Left ventricle myocardium superior (tissue), 1 donor: Measurements from ENCODE around the gene PAXIP1. TPM values are rescaled to one million over a fixed set of nuclear protein-coding genes. Genes with fewer than 3 reads are reported as not detected.

Experiments
- ATAC-seq: fragments of 200-7000 bp; cut with Tn5 transposase; one replicate; pipeline ENCODE4 v1.9.1; 2020; ENCODE audit warnings: mild to moderate bottlenecking, moderate library complexity
- DNase-seq: peaks from one replicate; pipeline ENCODE4 v3.0.0-alpha.2; 2020
- intact Hi-C: fragments of 100-400 bp; cut with micrococcal nuclease; formaldehyde crosslinking; loops from one replicate; pipeline ENCODE4 v1.11.0; 2022
- total RNA-seq: library from RNA; stranded (reverse); fragmentation: NEBNext Ultra II Directional; extraction: Animal tissue kit (Norgen Biotek cat#: 25700); gene quantifications from one replicate; pipeline ENCODE4 v1.2.1, GENCODE V29; 2021
- donor health status: DM: no; HTN: yes; CAD: no; lungs with severe emphysema.

The PAXIP1 gene
- total RNA-seq, 1 donor from 2014 or later: 7.1 TPM

DNA sequence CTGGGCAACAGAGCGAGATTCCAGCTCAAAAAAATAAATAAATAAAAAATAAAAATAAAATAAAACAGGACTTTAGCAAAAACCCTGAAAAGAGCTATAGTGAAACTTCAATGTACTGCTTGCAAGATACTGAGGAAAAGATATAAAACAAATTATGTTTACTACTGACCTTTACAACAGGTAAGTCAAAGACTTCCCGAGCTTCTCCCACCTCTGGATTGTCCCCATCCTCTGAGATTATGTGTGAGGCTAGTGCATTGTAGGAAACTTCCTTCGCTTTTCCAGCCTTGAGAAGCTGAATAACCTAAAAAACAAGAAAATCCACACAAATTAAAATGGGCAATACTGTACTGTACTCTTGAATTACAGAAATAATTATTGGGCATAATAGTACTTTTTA is 4.4 kb downstream of the PAXIP1 start:
- ATAC-seq: no peak
- intact Hi-C loops: no loop called here
- DNase-seq: no peak

GRCh38 chr7:154997840-154998370 is 5.0 kb downstream of the PAXIP1 start:
- DNase-seq: no peak

DNA sequence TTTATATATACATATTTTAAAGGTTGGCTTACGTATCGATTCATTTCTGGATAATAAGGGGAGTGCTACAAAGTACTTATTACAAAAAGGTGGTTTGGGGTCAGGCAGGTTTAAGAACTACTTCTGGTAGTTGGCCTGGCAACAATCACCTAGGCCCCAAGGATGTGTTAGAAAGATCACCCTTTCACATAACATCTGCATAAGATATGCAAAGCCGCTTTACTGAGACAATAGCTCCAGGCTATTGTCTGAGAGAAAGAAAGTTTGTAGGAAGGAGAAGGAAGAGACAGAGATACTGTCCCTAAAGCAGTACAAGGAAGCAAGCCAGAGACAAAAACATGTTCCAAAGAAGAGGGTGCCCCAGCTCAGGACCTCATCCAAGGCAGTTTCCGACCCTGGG is 6.2 kb downstream of the PAXIP1 start:
- DNase-seq (no peak), ATAC-seq (no peak)
- intact Hi-C loops: no loop called here

More at GRCh38 chr7:154997840-154998370, 5.0 kb downstream of the PAXIP1 start:
- ATAC-seq: no peak
- intact Hi-C loops: no loop called here

GRCh38 chr7:154996101-154996500 is 6.8 kb downstream of the PAXIP1 start:
- intact Hi-C loops: no loop called here
- no peak for DNase-seq
- ATAC-seq: no peak

DNA sequence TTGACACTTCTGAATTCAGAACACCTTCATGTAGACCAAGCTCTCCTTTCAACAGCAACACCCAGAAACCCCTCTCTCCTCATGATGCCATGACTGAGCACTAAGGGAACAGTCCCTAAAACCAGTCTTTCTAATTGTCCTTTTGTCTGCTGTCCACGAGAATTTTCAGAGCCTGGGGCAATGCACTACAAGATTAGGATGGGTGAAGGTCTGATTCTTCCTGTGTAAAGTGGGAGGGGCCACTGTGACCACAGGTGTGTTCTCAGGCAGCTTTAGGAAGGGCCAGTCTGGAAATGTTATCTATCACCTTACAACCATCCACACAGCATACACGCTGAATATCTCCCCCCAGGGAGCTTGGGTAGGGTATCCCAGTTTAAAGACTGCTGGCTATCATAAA is 7.9 kb downstream of the PAXIP1 start:
- intact Hi-C loops: no loop called here
- no peak for ATAC-seq
- no peak for DNase-seq

- intact Hi-C loops: no loop called here
- DNase-seq (no peak), ATAC-seq (no peak)
These were observed 11.9 kb downstream of the PAXIP1 start for GRCh38 chr7:154990964-154991540.

GRCh38 chr7:154987571-154987970 is 15.4 kb downstream of the PAXIP1 start:
- no peak for DNase-seq
- intact Hi-C loops: no loop called here
- ATAC-seq: no peak

DNA sequence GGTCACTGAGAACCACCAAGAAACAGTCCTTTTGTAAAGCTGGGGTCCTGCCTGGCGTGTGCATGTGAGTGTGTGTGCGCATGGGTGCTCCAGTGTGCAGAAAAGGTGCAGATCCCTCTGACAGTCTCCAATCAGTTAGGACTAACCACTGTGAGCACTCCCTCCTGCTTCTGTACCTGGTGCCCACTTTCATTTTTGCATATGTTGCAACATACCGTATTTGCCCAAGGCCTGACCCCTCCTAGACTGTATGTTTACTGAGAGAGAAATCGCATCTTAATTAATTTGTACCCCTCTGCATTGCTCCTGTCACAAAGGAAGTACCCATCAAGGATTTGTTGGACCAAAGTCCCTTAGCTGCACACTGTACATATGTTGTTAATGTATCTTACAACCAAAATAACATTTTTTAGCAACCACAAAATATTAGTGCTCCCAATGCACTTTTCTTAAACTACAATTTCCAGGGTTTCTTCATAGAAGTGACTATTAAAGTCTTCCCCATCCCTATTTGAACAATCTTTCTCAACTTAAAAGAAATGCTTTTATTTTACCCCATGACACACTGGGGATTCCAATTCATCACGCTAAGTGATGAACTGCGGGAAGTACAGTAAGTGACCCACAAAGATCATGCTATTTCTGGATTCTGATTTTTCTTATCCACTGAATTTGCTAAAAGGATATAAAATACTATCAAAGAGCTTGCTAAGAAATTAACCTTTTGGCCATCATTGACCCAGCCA is 16.6 kb downstream of the PAXIP1 start:
- ATAC-seq: no peak
- intact Hi-C loops: no loop called here
- DNase-seq: no peak

DNA sequence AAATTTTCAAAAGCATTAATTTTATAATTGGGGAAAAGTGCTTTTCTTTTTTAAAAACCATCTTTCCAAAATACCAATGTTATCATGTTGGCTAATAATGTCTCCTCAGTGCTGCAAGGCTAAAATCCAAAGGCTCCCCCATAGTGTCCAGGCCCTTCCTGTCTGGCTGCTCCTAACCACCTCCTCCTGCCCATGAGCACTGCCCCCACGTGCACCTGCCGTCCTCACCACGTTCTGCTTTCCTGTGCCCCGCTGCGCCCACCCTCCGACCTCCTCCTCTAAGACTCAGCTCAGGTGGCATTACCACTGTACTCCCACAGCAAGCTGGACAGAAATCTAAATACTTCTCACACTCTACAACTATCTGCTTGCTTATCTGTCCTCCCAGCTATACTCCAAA is 17.7 kb downstream of the PAXIP1 start:
- ATAC-seq (no peak), DNase-seq (no peak)
- intact Hi-C loops: no loop called here

DNA sequence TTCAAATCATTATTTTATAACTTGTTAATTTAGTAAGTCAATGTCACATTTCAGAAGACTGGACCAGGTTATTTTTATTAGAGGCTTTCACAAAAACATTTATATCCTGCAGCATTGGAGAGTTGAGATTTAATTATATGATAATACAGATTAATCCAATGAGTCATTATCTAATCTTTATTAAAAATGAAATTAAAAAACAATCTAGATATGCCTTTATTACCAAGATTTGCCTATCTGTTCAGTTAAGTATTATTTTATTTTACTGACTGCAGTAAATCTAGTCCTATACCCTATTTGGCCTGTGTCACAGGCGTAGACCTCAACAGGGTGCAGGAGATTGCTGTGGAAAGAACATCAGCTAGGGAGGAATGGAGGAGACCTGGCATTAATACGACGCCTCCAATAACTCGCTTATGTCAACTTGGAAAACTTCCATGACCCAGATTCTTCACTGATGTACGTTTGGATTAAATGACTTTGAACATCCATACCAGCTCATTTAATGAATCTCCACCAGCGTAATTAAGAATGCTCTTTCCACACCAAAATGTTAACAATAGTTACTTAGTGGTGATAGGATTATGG is 18.2 kb downstream of the PAXIP1 start:
- ATAC-seq (no peak), DNase-seq (no peak)
- intact Hi-C loops: no loop called here

DNA sequence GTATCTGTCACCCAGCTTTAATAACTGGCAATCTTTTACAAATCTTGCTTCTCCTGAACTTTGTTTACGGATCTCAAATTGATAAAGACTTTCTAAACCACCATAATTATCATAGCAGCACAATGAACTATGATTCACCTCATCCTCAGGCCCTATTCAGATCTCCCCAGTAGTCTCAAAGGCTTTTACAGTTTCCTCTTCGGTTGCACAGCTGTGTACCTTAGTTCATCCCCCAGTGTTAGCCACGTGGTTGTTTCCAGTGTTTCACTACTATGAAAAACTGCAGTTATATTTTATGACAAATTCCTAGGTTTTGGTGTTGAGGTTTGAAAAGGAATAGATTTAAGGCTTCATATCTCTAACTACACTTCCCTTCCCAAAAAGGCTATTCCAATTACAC is 24.9 kb downstream of the PAXIP1 start:
- ATAC-seq (no peak), DNase-seq (no peak)
- intact Hi-C loops: no loop called here

DNA sequence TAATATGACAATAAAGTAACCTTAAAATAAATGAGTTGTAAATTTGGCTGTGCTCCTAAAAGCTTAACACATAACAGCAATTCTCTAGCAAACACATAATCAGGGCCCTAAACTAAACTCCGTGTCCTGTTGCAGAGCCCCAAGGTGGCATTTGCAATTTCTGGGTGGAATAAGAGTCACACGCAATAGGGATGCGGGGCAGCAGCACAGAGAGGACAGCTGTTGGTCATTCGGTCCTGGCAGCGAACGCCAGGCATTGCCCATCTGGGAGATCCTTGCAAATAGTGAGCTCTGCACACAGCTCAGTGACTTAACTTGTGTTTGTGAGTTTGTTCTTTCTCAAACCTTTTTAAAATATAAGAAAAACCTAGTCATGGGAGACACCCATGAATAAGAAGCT is 25.7 kb downstream of the PAXIP1 start:
- intact Hi-C loops: no loop called here
- DNase-seq (no peak), ATAC-seq (no peak)

DNA sequence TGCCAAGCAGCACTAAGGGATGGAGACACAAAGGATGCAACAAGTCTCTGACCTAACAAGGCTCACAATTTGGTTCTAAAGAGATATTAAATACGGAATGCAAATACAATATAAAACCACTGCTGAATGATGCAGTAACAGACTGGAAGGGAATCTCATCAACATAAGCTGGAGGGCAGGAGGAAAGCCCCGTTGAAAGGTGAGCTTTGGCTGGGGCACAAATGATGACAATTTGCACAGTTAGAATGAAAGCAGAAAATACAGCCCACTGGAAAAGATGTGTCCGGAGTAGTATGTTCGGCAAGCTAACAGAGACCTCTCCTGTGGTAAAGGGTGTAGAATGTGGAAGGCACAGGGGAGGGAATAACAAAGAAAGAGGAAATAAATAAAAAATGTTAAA is 26.1 kb downstream of the PAXIP1 start:
- intact Hi-C loops: no loop called here
- DNase-seq (no peak), ATAC-seq (no peak)

DNA sequence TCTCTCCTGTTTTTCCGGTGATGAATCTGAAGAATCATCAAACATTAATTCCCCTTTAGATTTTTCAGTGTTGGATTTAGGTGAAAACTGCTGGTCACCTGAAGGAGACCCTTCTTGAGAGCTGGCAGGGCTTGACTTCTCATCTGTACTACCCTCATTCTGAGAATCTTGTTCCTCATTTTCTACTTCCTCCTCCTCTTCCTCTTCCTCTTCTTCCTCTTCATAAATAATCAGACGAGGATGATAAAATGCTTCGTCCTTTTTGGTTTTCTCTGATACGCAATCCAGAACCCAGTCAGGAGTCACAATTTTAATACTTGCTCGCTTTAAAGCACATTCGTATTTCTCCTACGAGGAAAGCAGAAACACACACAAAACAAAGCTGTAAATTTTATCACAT is 26.9 kb downstream of the PAXIP1 start:
- intact Hi-C loops: no loop called here
- DNase-seq: no peak
- no peak for ATAC-seq

- DNase-seq (no peak), ATAC-seq (peak; percentile 47)
These were observed 29.5 kb downstream of the PAXIP1 start for GRCh38 chr7:154973381-154973780.

GRCh38 chr7:154968336-154969001 is 34.5 kb downstream of the PAXIP1 start:
- ATAC-seq (no peak), DNase-seq (no peak)
- intact Hi-C loops: no loop called here

More at GRCh38 chr7:154973381-154973780, 29.5 kb downstream of the PAXIP1 start:
- intact Hi-C loops: no loop called here

DNA sequence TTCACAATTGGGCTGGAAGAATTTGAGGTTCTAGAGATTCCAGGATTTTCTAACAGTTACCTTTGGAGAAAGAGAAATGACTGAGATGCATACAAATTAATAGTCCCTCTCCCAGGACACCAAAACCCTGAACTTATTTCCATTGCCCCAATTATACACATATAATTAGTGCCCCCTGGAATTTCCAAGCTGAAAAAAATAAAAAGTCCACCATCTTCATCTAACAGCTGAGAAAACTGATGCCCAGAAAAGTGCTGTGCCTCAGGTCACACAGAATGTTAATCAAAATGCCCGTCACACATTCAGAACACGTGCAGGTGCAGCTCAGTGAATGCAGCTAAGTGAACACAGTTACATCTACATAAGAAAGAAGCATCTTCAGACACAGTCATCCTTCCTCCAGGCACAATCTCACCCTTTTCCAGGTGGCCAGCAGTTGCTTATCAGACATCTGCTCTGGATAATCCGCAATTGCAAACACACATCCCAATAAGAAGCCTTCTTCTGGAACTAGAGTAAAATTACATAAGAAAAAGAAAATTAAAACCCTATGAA is 35.4 kb downstream of the PAXIP1 start:
- intact Hi-C loops: no loop called here
- no peak for DNase-seq
- no peak for ATAC-seq

DNA sequence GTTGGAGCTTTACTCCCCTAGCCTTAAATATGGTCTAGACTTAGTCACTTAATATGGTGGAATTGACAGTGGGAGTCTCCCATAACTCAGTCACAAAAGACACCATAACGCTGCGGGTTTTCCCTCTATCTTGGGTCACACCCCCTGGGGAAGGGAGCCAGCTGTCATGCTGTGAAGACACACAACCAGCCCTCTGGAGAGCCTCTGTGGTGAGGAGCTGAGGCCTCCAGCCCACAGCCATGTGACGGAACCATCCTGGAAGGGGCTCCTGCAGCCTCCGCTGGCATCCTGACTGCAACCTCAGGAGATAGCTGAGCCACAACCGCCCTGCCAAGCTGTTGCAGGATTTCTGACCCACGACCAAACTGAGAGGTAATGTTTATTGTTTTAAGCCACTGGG is 37.9 kb downstream of the PAXIP1 start:
- ATAC-seq: no peak
- DNase-seq: no peak
- intact Hi-C loops: no loop called here

DNA sequence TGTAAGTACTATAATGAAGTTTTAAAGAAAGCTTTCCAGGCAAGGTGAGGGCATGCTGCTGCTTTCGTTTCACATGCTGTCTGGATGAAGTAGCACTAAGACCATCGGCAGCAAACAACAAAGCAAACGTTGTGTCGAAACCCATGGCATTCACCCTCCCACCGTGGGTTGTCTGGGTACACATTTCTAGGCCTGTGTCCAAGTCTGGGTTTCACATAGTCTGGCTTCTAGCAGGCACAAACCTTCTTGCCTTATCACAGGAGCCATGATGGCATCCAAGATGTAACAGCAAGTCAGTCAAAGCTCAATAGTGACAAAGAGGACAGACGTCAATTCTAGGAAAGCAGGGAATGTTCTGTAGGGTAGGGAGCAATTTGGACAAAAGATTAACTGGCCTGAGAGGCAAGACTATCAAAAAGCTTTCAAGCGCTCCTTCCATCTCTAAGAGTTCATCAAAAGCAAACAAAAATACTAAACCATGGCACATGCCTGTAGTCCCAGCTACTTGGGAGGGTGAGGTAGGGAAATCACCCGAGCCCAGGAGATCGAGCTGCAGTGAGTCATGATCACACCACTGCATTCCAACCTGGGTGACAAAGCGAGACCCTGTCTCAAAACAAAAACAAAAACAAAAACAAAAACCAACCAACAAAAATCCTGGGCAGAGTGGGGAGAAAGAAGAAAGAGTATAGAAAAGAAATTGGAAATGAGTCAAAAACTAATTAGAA is 42.7 kb downstream of the PAXIP1 start:
- ATAC-seq (no peak), DNase-seq (no peak)
- intact Hi-C loops: no loop called here
